Measurements from ENCODE around the gene GSS.

GRCh38 chr20:34999021-34999451 is 43.4 kb upstream of the GSS start:
- TF ChIP-seq CTCF (conservative IDR thresholded peaks at IDR 0.05; ENCODE audit: low read depth, low read length) (no peak), EZH2 (IDR thresholded peaks at IDR 0.05; ENCODE audit: borderline replicate concordance, low read depth, low read length, poor library complexity, severe bottlenecking) (no peak)

Measured in A673 (cell line).